ENCODE measurements around the gene TWIST2.

The TWIST2 gene

GRCh38 chr2:238811293-238811692 is 36.6 kb upstream of the TWIST2 start:
- H3K4me3 ChIP-seq (ENCODE audit: low read depth, low read length), result no peak overlapping the region
- no peak for TF ChIP-seq CTCF (IDR thresholded peaks at IDR 0.05; ENCODE audit: insufficient read depth, low read depth, low read length, missing control alignments)
- no peak for DNase-seq (ENCODE audit: low read depth)

GRCh38 chr2:238811759-238812158 is 36.1 kb upstream of the TWIST2 start:
- no peak overlapping the region for H3K4me3 ChIP-seq (ENCODE audit: low read depth, low read length)
- no peak for DNase-seq (ENCODE audit: low read depth)
- TF ChIP-seq CTCF (IDR thresholded peaks at IDR 0.05; ENCODE audit: insufficient read depth, low read depth, low read length, missing control alignments), result no peak

GRCh38 chr2:238813109-238813508 is 34.8 kb upstream of the TWIST2 start:
- H3K4me3 ChIP-seq (ENCODE audit: low read depth, low read length), result no peak overlapping the region
- no peak for TF ChIP-seq CTCF (IDR thresholded peaks at IDR 0.05; ENCODE audit: insufficient read depth, low read depth, low read length, missing control alignments)
- no peak for DNase-seq (ENCODE audit: low read depth)

- DNase-seq (ENCODE audit: low read depth), result no peak
- H3K4me3 ChIP-seq (ENCODE audit: low read depth, low read length), result no peak overlapping the region
- no peak for TF ChIP-seq CTCF (IDR thresholded peaks at IDR 0.05; ENCODE audit: insufficient read depth, low read depth, low read length, missing control alignments)
These were observed 33.1 kb upstream of the TWIST2 start for GRCh38 chr2:238814815-238815214.

GRCh38 chr2:238816291-238816690 is 31.6 kb upstream of the TWIST2 start:
- DNase-seq (ENCODE audit: low read depth), result no peak
- no peak for TF ChIP-seq CTCF (IDR thresholded peaks at IDR 0.05; ENCODE audit: insufficient read depth, low read depth, low read length, missing control alignments)
- no peak overlapping the region for H3K4me3 ChIP-seq (ENCODE audit: low read depth, low read length)

- DNase-seq (ENCODE audit: low read depth), result no peak
- no peak for TF ChIP-seq CTCF (IDR thresholded peaks at IDR 0.05; ENCODE audit: insufficient read depth, low read depth, low read length, missing control alignments)
- no peak overlapping the region for H3K4me3 ChIP-seq (ENCODE audit: low read depth, low read length)
These were observed 30.5 kb upstream of the TWIST2 start for GRCh38 chr2:238817382-238817781.

GRCh38 chr2:238817891-238818290 is 30.0 kb upstream of the TWIST2 start:
- DNase-seq (ENCODE audit: low read depth), result no peak
- TF ChIP-seq CTCF (IDR thresholded peaks at IDR 0.05; ENCODE audit: insufficient read depth, low read depth, low read length, missing control alignments), result no peak
- H3K4me3 ChIP-seq (ENCODE audit: low read depth, low read length), result no peak overlapping the region

All from GM12865 (cell line).